GDM1 (cell line): ENCODE results near the gene TICAM1.
"Not testable (repeated sequence)": the region's sequence is repeated elsewhere in the genome, so short reads cannot be mapped to it uniquely, and the experiment has no call there.

Experiments used
- DNase-seq: peaks from one replicate; lab custom pipeline; 2025; lab: John Stamatoyannopoulos, UW

TICAM1 gene

GRCh38 chr19:4831304-4831978, at the start of gene TICAM1:
Gene TICAM1, minus strand, starts transcription at chr19:4831712. Its CDS starts 13,335 bp downstream, at chr19:4818377.
- peak; percentile 60 for DNase-seq

- no peak for DNase-seq
Measured at GRCh38 chr19:4879041-4879440, 47.5 kb upstream of the TICAM1 start.

- DNase-seq: no peak
Measured at GRCh38 chr19:4878491-4878968, 47.0 kb upstream of the TICAM1 start.

DNA sequence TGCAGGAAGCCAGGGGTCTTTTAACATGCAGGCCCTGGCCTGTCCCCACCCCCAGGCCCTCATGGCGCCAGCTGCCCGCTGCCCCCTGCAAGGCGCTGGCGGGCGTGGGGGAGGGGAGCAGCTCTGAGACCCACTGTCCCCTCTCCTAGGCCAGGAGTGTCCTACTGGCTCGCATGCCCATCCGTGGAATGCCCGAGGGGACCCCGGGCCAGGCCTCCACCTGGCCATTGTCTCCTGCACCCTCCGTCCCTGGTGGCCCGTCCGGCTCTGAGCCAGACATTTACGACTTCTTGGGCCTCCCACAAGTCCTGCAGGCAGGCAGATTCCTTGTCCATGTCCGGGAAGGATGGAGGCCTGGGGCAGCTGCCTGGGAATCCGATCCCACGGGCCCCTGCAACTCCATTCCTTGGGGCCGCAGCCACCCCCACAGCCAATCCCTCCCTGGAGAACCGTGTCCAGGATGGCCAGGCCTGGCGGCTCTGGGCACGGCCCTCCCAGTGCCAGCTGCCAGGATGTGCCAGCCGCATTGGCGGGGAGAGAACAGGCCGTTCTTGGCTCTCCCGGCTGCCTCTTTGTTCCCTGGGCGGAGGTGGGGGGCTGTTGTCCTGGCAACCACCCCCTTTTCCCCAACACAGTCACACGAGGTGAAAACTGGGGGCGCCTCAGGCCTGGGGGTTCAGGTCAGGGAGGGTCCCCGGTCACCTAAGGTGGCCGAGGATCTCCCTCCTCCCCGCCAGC, 46.4 kb upstream of the TICAM1 start:
- no peak for DNase-seq

DNA sequence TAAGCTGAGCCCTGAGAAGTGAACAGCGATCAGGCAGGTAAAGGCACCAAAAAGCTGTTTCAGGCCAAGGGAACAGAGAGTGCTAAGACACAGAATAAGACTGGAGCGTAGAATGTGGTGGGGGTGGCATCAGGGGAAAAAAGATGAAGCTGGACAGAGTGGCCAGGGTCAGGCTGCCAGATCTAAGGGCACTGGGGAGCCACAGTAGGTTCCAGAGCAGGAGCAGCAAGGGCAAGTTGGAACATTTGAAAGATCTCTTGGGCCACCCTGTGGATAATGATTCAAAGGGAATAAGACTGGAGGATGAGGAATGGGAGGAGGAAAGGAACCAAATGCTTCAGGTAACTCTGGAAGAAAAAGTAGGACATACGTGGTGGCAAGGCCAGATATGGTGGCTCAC, 42.4 kb upstream of the TICAM1 start:
- no peak for DNase-seq

GRCh38 chr19:4871711-4872110, 40.2 kb upstream of the TICAM1 start:
- DNase-seq: no peak

GRCh38 chr19:4870025-4870700, 38.7 kb upstream of the TICAM1 start:
- DNase-seq: peak; percentile 35

DNA sequence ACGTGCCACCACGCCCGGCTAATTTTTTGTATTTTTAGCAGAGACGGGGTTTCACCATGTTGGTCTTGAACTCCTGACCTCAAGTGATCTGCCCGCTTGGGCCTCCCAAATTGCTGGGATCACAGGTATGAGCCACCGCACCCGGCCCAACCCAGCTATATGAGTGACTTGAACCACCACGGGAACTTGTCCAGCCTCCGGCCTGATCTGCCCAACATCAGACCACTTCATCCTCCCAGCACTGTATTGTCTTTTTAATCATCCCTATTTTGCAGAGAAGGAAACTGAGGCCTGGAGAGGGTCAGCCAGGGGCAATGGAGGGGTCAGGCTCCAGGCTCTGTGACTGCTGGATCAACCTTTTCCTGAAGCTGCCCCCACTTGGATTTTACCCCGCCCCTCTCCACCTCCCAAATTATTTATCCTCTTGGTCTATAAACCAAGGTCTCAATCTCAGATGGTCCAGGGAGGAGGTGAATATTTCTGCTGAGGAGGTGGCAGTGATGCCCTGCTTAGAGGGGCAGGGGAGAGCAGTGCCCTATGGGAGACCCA, 36.8 kb upstream of the TICAM1 start:
- no peak for DNase-seq

- DNase-seq: peak; percentile 87
Measured at GRCh38 chr19:4867534-4868285, 36.2 kb upstream of the TICAM1 start, which contains the start of gene PLIN3. Gene PLIN3, minus strand, starts transcription at chr19:4867667. Its CDS starts 6,273 bp downstream, at chr19:4861394.

DNA sequence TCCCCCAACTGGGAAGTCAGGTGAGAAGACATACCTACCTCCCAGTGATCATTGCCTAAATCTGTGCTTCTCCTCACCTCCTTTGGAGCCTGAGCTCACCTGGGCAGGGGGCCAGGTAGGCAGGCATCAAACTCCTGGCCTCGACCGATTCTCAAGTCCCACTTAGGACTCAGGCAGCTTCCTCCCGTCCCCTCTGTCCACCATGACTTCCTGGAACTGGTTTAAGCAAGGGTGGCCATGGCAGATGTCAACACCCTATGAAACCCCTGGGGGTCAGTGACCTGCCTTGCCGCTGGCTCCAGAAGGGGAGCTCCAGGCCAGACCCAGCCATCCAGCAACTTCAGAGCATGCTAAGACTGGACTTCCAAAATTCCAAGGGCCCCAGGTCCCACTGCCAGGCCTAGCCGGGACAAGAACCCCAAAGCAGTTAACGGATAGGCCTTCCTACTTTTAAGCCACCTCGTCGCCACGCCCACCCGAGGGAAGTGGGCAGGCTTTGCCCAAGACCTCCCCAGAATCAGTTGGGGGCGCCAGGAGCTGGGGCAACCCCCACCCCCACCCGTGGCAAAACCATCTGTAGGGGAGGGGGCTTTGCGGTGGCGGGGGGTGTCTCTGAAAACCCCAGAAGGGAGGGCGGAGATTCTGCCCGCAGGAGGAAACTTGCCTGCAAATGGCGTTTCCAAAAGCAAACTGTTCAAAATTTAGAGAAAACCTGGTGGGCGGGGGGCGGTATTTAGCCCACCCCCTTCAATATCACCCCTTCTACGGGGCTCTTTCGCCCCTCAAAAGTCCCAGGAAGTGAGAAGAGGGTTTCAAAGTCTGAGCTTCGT, 35.3 kb upstream of the TICAM1 start:
- DNase-seq: peak; percentile 34

GRCh38 chr19:4861147-4861546, 29.6 kb upstream of the TICAM1 start:
- no peak for DNase-seq

DNA sequence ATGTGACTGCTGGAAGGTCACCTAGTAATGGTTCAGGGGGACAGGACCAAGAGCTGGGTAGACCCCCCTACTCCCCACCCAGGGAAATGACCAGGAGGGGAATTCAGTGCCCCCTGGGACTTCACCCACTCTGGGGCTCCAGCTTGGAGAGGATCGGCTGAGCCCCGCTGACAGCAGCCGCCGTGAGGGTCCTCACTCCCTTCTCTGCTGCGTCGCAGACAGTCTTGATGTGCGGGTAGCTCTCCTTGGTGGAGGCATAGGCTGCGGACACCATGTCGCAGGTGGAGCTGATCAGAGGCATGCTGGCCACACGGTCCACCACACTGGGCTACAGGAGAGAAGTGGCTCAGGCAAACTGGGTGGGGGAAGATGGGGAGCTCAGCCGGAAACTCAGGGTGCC, 28.2 kb upstream of the TICAM1 start:
- DNase-seq: no peak

DNA sequence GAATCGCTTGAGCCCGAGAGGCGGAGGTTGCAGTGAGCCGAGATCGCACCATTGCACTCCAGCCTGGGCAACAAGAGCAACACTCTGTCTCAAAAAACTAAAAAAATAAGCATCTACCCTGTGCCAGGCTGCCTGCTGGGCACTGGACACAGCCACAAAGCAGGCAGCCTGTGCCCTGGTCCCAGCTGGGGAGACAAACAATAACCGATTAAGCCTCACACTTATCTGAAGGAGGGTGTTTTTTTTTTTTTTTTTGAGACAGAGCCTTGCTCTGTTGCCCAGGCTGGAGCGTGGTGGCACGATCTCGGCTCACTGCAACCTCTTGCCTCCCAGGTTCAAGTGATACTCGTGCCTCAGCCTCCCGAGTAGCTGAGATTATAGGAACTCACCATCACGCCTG, 25.0 kb upstream of the TICAM1 start:
- not testable (repeated sequence) for DNase-seq

DNA sequence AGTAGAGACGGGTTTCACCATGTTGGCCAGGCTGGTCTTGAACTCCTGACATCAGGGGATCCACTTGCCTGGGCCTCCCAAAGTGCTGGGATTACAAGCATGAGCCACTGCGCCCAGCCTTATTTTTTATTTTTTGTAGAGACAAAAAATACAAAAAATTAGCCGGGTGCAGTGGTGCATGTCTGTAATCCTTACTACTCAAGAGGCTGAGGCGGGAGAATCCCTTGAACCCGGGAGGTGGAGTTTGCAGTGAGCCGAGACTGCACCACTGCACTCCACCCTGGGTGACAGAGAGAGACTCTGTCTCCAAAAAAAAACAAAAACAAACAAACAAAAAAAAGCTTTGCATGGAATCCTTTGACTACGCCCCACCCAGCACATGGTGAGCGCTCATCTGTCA, 22.0 kb upstream of the TICAM1 start:
- DNase-seq: not testable (repeated sequence)

DNA sequence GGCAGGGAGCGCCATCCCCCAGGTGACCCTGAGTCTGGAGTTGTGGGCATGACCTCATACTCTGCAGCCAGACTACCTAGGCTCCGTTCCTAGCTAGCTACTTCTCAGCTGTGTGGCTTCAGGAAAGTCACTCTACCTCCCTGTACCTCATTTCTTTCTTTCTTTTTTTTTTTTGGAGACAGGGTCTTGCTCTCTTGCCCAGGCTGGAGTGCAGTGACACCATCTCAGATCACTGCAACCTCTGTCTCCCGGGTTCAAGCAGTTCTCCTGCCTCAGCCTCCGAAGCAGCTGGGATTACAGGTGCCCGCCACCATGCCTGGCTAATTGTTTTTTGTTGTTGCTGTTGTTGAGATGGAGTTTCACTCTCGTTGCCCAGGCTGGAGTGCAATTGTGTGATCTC, 21.0 kb upstream of the TICAM1 start:
- no peak for DNase-seq

DNA sequence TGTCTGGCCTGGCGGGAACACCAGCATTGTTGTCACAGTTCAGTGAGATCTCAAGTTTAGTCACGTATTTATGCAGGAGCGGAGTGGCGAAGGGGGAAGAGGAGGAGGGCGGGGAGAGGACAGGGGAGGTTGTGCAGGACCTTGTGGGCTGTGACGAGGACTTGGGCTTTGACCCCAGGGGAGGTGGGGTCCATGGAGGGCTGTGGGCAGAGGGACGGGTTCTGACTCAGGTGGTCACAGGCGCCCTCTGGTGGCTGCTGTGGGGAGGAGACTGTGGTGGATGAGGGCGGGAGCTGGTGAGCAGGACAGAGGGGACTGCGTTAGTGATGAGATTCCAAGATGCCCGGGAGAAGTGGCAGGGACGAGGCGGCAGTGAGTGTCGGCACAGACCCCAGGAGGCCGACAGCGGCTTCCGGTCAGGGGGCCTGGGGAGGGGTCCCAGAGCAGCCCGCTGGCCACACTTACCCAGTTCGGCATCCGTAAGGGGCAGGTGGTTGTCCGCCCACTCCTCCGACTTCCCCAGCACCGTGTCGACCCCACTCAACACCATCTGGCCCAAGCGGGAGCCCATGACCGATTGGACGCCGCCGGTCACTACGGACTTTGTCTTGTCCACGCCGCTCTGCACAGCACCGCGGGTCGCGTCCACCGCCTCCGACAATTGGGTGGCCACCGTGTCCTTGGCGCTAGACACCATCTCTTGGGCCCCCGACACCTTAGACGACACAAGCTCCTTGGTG, 20.2 kb upstream of the TICAM1 start:
- DNase-seq: peak; percentile 18

DNA sequence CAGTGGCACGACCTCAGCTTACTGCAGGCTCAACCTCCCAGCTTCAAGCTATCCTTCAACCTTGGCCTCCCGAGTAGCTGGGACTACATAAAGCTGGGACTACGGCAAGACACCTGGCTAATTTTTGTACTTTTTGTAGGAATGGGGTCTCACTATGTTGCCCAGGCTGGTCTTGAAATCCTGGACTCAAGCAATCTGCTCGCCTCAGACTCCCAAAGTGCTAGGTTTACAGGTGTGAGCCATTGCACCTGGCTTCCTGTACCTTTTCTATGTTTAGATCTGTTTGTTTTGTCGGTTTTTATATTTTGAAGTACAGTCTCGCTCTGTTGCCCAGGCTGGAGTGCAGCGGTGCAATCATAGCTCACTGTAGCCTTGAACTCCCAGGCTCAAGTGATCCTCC, 17.5 kb upstream of the TICAM1 start:
- DNase-seq: no peak

DNA sequence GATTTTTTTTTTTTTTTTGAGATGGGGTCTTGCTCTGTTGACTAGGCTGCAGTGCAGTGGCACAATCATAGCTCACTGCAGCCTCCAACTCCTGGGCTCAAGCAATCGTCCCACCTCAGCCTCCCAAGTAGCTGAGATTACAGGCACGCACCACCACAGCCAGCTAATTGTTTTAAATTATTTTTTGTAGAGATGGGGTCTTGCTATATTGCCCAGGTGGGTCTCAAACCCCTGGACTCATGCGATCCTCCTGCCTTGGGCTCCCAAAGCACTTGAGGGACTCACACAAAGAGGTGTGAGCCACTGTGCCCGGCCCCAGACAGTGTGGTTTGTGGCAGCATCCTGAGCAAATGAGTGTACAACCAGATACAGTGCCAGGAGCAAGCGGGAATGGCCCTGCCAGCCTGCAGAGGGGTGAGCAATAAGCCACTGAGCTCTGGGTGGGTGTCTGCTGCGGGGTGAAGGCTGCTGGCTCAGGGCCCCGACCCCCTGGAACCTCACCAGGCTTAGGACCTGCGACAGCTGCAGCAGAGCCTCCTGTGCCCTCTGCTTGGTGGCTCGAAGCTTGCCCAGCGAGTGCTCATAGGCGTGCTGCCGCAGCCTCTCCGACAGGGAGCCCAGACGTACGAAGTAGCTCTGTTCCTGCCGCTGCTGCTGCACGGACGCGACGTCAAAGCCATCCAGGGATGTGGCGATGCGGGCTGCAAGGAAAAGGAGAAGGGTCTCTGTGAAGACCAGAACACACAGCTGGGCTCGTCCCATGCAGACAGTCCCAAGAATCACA, 15.9 kb upstream of the TICAM1 start:
- no peak for DNase-seq

DNA sequence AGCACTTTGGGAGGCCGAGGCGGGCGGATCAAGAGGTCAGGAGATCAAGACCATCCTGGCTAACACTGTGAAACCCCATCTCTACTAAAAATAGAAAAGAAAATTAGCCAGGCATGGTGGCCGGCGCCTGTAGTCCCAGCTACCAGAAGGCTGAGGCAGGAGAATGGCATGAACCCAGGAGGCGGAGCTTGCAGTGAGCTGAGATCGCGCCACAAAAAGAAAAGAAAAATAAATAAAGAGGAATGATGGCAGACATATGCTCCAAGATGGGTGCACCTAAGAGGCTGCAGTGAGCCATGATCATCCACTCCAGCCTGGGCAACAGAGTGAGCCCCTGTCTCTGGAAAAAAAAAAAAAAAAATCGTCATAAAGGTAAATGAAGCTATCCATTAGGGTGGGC, 14.5 kb upstream of the TICAM1 start:
- not testable (repeated sequence) for DNase-seq
